ENCODE data around the gene TCEANC2.

The TCEANC2 gene

DNA sequence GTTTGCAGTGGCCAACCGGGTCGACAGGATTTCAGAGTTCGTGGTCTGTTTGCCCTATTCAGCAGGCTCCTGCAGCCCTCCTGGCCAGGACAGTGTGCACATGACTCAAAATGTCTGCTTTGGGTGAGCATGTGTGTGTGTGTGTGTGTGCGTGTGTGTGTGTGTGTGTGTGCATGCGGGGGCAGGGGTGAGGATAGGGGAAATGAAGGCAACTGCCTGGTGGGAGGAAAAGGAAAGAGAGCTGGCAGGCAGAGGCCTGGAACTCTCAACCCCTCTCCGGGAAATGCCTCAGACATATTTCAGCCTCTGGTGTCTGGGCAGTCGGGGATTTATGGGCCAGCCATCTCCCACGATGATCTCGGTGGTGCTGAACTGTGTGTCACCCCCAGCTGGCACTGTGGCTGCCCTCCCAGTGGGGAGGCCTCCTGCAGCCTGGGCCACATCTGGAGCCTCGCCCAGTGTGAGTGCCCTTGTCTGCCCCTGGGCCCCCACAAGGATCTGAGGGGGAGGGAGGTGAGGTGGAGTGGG is 84.2 kb downstream of the TCEANC2 start:
- peak; percentile 80 for DNase-seq

DNA sequence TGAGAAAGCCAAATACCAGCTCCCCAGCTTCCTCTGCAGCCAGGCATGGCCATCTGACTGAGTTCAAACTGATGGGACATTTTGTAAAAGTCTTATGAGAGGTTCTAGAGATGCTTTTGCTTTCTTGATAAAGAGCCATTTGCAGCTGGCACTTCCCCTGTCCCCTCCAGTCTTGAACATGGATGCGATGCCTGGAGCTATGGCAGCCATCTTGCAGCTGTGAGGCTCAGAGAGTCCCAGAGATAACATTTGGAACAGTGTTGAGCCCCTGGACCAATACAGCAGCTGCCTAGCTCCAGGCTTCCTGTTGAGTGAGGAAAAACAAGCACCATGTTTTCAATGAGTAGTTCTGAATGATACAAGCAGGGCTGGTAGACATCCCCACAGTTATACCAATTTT is 85.6 kb downstream of the TCEANC2 start:
- no peak for DNase-seq

DNA sequence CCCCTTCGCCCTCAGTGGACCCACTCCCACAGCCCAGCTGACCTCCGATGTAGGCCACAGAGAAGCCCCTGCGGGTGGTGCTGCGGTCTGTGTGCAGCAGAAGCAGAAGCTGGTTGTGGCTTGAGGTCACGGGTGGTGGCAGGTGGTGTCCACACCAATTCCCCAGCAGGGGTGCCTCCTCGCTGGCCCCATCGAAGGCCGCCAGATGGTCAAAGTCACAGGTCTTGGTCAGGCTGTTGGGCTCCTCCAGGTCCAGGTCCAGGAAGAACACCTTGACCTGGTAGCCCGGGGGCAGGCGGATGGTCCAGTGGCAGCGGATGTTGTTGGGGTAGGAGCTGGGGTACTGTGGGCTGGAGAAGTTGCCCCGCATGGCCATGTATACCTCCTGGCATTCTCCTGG is 86.3 kb downstream of the TCEANC2 start:
- DNase-seq = no peak

DNA sequence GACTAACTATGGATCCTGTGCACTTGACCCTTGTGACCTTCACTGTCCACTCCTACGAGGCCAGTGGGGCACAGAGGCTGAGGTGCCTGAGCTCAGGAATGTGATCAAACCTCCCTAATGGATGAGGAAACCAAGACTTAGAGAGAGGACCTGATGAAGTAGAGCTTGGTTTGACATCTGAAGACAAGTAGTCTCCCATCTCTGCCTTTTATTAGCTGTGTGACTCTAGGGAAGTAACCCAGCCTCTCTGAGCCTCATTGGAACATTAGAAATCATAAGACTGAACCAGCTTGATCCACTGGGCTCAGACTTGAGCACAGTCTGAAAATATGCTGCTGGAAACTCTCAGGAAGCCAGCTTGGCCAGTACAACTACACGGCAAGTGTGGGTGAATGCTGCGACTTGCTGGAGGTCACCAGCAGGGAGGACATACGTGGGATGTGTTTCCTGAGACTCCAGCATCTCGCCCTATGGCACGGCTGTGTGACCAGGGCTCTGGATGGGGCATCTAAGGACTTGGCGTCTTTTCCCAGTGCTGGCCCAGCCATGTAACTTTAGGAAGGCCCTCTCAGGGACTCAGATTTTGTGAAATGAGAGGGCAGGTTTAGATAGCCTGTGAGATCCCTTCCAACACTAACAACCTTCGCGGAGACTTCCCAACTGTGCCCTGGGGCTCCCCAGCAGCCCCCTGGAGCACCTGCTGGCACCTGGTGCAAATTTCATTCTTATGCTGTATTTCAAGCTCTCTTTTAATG is 88.9 kb downstream of the TCEANC2 start:
- DNase-seq = no peak

DNA sequence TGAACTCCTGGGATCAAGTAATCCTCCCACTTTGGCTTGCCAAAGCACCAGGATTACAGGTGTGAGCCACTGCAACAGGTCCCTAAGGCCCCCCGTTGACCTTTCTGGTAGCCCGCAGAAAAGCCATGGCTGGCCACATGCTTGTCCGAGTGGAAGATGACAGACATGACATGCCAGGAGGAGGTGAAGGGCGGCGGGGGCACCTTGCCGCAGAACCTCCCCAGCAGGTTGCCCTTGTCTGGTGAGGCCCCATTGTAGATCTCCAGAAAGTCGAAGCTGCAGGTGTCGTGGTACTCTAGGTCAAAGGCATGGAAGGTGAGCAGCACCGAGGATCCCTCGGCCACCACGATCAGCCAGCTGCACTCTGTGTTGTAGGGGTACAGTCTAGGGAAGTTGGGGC is 91.0 kb downstream of the TCEANC2 start:
- no peak for DNase-seq

DNA sequence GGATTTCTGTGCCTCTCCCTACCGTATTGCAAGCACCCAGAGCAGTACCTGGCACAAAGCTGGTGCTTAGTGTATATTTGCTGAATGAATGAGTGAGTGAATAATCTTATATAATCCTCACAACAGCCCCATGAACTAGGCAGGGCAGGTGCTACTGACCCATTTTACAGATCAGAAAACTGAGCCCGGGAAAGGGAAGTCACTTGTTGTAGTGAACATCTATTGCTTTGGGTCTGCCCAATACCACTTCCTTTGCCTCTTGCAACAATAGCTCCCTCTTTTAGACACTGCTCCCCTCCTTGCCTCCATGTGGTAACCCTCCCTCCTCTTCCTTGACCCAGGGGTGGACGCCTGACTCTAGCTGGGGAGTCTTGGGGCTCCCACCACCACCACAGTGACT is 96.3 kb downstream of the TCEANC2 start:
- DNase-seq = no peak

DNA sequence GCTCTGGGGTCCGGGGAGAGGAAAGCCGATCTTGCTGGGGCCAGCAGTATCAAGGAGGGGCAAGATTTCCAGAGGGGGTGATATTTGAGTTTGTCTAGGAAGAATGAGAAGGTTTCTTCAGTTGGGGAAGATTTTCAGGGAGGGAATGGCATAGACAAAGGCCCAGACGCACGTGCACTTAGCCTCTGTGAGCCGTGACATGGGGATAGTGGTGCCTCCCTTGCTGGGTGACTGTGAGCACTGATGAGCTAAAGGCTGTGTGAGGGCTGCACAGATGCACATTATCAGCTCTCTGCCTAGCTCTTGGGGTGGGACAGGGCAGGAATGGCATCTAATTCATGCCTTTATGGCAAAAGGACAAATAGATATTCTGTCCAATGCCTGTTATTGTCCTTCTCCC is 97.6 kb downstream of the TCEANC2 start:
- DNase-seq = no peak

DNA sequence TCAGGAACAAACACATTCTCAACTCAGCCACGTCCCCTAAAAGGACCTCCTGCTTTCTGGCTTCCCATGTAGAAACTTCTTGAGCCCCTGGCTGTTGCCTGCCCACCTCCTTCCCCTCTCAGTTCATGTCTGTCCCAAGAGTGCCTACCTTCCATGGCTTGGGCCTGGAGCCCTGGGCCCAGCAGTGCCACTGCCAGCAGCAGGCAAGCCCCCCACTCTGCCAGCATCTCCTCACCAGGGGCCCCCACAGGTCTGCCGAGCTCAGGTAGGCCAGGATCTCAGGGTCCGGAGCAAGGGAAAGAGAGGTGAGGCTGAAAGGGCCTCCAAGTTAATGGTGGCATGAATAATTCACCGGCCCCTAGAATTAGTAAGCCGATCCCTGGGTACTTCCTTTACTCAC is 99.3 kb downstream of the TCEANC2 start, which contains the start of gene CDCP2:
Gene CDCP2, minus strand, starts transcription at position 305 of the 400 bp plus-strand sequence. Its CDS starts 78 bp downstream, at position 227.
- no peak for DNase-seq

DNA sequence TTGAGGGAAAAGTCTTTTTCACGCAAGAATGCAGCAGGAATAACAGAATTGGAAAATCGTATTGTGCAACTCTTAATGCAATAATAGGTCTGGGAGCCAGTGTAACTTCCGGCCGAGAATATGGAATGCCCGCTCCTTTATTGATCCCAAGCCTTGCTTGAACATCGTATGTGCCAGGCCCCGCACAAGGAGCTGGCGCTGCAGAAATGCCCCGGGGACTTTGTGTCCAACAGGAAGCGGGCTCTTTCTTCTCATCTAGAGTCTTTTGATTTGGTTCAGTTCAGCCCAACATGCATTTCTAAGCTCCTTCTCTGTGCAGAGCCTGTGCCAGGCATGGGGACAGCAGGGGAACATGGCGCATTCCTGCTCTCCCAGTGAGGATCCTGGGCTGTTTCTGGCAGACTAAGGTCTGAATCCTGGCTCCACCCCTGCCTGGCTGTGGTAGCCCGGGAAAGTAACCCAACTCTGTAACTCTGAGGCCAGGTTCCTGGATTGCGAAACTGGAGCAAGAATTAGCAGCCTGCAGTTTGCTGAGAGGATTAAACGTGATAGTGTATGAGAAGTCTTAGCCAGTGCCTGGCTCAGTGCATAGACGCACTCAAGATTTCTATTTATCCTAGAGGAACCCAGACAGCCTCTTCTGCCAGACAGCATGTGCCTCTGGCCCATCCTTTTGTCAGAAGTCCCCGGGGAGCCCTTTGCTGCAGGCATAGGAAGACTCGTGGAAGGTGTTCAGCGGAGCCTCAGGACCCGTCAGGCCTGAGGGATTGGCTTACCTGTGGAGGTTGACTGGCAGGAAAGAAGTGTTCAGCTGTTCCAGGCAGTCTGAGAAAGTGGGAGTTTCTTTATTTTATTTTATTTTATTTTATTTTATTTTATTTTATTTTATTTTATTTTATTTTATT is 100.4 kb downstream of the TCEANC2 start:
- DNase-seq = peak; percentile 76
